NK-92 treated with Interleukin-12 subunit alpha and Interleukin-12 subunit beta, amount 100 ng/mL, for 24 hours (cell line): ENCODE measurements around the gene ZNF728.
"Not testable (repeated sequence)": the region's sequence is repeated elsewhere in the genome, so short reads cannot be mapped to it uniquely, and the experiment has no call there.

Experiments
- DNase-seq: peaks from one replicate; lab custom pipeline; 2025; lab: John Stamatoyannopoulos, UW

ZNF728 gene

GRCh38 chr19:23002690-23003422 is at the start of gene ZNF728:
Gene ZNF728, minus strand, starts transcription at chr19:23003176. Its CDS starts 146 bp downstream, at chr19:23003030.
- no peak for DNase-seq

- DNase-seq: no peak
Measured at GRCh38 chr19:23052349-23052748, 49.4 kb upstream of the ZNF728 start.

GRCh38 chr19:23049256-23049655 is 46.3 kb upstream of the ZNF728 start:
- DNase-seq: no peak

GRCh38 chr19:23046743-23047142 is 43.8 kb upstream of the ZNF728 start:
- no peak for DNase-seq

- no peak for DNase-seq
Measured at GRCh38 chr19:23033721-23034120, 30.7 kb upstream of the ZNF728 start.

- no peak for DNase-seq
Measured at GRCh38 chr19:23015660-23016059, 12.7 kb upstream of the ZNF728 start.

GRCh38 chr19:22994957-22995356 is 8.0 kb downstream of the ZNF728 start:
- not testable (repeated sequence) for DNase-seq

GRCh38 chr19:22976248-22976647 is 26.7 kb downstream of the ZNF728 start:
- no peak for DNase-seq

- DNase-seq: not testable (repeated sequence)
Measured at GRCh38 chr19:22975546-22976136, 27.3 kb downstream of the ZNF728 start.

- DNase-seq: no peak
Measured at GRCh38 chr19:22945560-22945959, 57.4 kb downstream of the ZNF728 start.

- DNase-seq: no peak
Measured at GRCh38 chr19:22935151-22935550, 67.8 kb downstream of the ZNF728 start.

- DNase-seq: not testable (repeated sequence)
Measured at GRCh38 chr19:22927576-22927975, 75.4 kb downstream of the ZNF728 start.

GRCh38 chr19:22925181-22925580 is 77.8 kb downstream of the ZNF728 start:
- not testable (repeated sequence) for DNase-seq
